Astrocyte of the cerebellum (primary cell): ENCODE results near the gene CCT2.
"Not testable (repeated sequence)": the region's sequence is repeated elsewhere in the genome, so short reads cannot be mapped to it uniquely, and the experiment has no call there.

Experiments used
- DNase-seq: peaks from one replicate; pipeline ENCODE4 v3.0.0-alpha.2; 2011; ENCODE audit warnings: low read depth
- H3K4me3 ChIP-seq: 2 replicates; pipeline ENCODE4 v1.5.1; 2011; ENCODE audit warnings: mild to moderate bottlenecking, low read depth, low read length, moderate library complexity
- in situ Hi-C: cut with HindIII; loops from 2 replicates; pipeline ENCODE4 v1.10.0; 2017; ENCODE audit warnings: low sequenced_read_pairs
- TF ChIP-seq, protein P1 (sequence below): IDR thresholded peaks from 2 replicates; pipeline ENCODE4 v1.5.1; 2012; ENCODE audit warnings: low read length, low read depth, moderate library complexity, mild to moderate bottlenecking; ENCODE audit errors: missing control alignments

CCT2 gene

GRCh38 chr12:69601962-69602685 is 16.9 kb downstream of the CCT2 start:
- DNase-seq: no peak
- TF ChIP-seq, protein P1, sequence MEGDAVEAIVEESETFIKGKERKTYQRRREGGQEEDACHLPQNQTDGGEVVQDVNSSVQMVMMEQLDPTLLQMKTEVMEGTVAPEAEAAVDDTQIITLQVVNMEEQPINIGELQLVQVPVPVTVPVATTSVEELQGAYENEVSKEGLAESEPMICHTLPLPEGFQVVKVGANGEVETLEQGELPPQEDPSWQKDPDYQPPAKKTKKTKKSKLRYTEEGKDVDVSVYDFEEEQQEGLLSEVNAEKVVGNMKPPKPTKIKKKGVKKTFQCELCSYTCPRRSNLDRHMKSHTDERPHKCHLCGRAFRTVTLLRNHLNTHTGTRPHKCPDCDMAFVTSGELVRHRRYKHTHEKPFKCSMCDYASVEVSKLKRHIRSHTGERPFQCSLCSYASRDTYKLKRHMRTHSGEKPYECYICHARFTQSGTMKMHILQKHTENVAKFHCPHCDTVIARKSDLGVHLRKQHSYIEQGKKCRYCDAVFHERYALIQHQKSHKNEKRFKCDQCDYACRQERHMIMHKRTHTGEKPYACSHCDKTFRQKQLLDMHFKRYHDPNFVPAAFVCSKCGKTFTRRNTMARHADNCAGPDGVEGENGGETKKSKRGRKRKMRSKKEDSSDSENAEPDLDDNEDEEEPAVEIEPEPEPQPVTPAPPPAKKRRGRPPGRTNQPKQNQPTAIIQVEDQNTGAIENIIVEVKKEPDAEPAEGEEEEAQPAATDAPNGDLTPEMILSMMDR: no peak
- in situ Hi-C loops: no loop called here
- no peak overlapping the region for H3K4me3 ChIP-seq

DNA sequence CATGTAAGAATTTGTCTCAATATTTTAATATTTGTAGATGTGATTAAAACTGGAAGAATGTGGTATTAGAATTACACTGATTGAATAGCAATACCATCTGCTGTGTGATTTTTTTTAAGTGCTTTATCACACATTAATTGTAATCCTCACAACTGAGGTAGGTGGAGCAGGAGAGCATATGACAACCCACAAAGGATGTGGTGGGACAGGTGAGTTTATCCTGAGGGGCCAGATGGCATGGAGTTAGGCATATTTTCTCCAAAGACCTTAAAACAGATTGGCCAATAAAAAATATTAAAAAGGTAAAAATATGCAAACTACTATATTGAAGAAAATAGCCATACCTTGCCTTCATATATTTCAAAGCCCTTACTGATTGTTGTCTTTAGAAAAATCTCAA is 17.7 kb downstream of the CCT2 start:
- no peak for DNase-seq
- H3K4me3 ChIP-seq: no peak overlapping the region
- in situ Hi-C loops: no loop called here
- TF ChIP-seq, protein P1: no peak

GRCh38 chr12:69603556-69603955 is 18.3 kb downstream of the CCT2 start:
- DNase-seq, H3K4me3 ChIP-seq, in situ Hi-C loops: not testable (repeated sequence)

DNA sequence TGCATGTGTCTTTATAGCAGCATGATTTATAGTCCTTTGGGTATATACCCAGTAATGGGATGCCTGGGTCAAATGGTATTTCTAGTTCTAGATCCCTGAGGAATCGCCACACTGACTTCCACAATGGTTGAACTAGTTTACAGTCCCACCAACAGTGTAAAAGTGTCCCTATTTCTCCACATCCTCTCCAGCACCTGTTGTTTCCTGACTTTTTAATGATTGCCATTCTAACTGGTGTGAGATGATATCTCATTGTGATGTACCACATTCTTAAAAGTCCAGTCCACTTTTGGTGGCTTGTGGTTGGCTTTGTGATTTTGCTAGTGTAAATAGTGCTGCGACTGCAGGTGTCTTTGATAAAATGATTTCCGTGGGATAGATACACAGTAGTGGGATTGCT is 19.0 kb downstream of the CCT2 start:
- in situ Hi-C loops: not testable (repeated sequence)

DNA sequence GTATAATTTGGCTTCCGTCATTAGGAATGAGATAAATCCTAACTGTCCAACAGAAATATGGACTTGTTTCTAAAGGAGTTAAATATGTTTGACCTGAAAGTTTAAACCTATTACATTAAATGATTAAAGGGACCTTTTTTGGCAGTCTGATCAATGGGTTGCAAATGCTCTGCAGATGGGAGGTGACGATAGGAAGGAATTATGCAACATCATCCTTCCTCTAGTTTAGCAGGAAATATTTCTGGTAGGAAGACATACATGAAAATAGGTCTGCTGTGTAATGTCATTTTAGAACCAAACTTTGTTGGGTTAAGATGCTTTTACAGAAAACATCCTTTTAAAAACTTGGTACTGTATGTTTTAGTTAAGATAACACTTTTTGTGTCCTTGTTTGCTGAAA is 22.9 kb downstream of the CCT2 start:
- no peak overlapping the region for H3K4me3 ChIP-seq
- in situ Hi-C loops: no loop called here
- DNase-seq: no peak
- TF ChIP-seq, protein P1: no peak

More for the DNA sequence above, 19.0 kb downstream of the CCT2 start:
- not testable (repeated sequence) for H3K4me3 ChIP-seq, DNase-seq

DNA sequence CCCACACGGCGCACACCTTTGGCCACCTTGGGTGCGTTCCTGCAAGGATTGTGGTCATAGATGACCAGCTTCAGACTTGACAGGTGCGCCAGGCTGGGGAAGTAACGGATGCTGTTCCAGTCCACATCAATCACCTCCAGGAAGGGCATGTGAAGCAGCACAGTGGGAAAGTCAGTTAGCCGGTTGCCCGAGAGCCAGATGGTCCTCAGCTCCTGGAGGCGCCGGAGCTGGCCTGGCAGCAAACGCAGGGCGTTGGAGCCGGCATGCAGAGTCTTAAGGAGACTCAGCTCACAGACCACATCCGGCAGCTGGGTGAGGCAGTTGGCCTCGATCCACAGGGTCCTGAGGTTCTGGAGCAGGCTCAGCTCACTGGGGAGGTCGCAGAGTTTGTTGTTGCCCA is 24.9 kb downstream of the CCT2 start:
- in situ Hi-C loops: no loop called here
- TF ChIP-seq, protein P1: no peak
- DNase-seq: no peak
- no peak overlapping the region for H3K4me3 ChIP-seq

GRCh38 chr12:69610729-69611128 is 25.5 kb downstream of the CCT2 start, which contains the start of gene LRRC10:
LRRC10 (minus strand) TSS chr12:69610907; CDS start chr12:69610838, 69 bp downstream.
- in situ Hi-C loops: no loop called here
- no peak for DNase-seq
- TF ChIP-seq, protein P1: no peak
- H3K4me3 ChIP-seq: no peak within 1 kb of the TSS
